ENCODE measurements around the gene FNDC8.

DNA sequence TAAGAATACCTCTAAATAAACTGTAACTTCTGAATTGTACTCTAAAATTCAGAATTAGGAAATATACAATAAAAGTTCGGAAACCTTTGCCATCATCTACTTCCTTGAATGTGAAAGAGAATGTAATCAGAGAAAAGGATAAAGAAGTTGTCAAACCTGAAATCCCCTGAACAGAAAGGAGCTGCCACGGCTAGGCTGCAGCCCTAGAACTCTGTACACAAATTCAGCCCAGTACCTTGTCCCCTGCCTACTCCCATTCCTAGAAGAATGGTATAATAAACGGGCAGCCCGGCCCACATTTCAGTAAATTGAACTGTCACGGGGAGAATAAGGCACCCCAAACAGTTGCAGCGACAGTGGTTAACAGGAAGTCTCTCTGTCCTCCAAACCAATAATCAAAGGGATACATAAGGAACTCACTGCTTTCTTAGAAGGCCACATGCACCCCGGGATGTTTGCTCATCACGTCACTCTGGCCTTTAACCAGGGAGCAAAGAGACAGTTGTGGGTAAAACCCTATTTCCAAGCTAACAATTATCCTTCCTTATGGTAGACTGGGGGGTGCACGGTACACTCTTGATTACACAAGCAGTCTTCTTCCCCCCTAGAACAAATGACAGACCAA is 33.6 kb upstream of the FNDC8 start:
- TF ChIP-seq, protein P1, sequence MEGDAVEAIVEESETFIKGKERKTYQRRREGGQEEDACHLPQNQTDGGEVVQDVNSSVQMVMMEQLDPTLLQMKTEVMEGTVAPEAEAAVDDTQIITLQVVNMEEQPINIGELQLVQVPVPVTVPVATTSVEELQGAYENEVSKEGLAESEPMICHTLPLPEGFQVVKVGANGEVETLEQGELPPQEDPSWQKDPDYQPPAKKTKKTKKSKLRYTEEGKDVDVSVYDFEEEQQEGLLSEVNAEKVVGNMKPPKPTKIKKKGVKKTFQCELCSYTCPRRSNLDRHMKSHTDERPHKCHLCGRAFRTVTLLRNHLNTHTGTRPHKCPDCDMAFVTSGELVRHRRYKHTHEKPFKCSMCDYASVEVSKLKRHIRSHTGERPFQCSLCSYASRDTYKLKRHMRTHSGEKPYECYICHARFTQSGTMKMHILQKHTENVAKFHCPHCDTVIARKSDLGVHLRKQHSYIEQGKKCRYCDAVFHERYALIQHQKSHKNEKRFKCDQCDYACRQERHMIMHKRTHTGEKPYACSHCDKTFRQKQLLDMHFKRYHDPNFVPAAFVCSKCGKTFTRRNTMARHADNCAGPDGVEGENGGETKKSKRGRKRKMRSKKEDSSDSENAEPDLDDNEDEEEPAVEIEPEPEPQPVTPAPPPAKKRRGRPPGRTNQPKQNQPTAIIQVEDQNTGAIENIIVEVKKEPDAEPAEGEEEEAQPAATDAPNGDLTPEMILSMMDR (IDR thresholded peaks at IDR 0.05) = no peak
- TF ChIP-seq POLR2A (IDR thresholded peaks at IDR 0.05) = no peak

Measured in tibial nerve (tissue), 3 donors.